Measurements from ENCODE around the gene GNAO1.

The GNAO1 gene

DNA sequence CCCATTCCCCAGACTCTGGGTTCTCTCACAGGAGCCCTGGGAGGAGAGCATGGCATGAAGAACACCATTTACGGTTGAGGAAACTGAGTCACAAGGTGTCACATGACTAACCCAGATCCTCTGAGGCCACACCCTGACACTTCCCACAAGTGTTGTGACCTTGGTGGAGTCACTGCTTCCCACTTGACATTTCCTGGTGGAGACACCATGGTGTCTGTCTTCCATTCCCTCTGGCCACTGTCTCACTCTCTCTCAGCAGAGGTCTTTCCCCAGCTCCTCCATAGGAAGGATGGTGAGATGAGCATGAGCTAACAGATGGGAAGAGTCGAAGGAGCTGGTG is 116.2 kb downstream of the GNAO1 start:
- TF ChIP-seq GABPA (IDR thresholded peaks at IDR 0.05; ENCODE audit: low read depth) (no peak), REST (IDR thresholded peaks at IDR 0.05; ENCODE audit: insufficient replicate concordance, low read depth) (no peak), POLR2AphosphoS5 (IDR thresholded peaks at IDR 0.05; ENCODE audit: low read depth) (no peak), CTCF (IDR thresholded peaks at IDR 0.05; ENCODE audit: insufficient read depth, low read length) (no peak), SPI1 (IDR thresholded peaks at IDR 0.05; ENCODE audit: borderline replicate concordance, low read depth) (no peak)
- H3K27me3 ChIP-seq (ENCODE audit: insufficient read depth, poor library complexity, severe bottlenecking), result no peaks in the 10 kb centered on the region

GRCh38 chr16:56309008-56309407 is 117.7 kb downstream of the GNAO1 start:
- TF ChIP-seq REST (IDR thresholded peaks at IDR 0.05; ENCODE audit: insufficient replicate concordance, low read depth) (no peak), GABPA (IDR thresholded peaks at IDR 0.05; ENCODE audit: low read depth) (no peak), POLR2AphosphoS5 (IDR thresholded peaks at IDR 0.05; ENCODE audit: low read depth) (no peak), CTCF (IDR thresholded peaks at IDR 0.05; ENCODE audit: insufficient read depth, low read length) (no peak), SPI1 (IDR thresholded peaks at IDR 0.05; ENCODE audit: borderline replicate concordance, low read depth) (no peak)
- Histone ChIP-seq H3K27me3 (ENCODE audit: insufficient read depth, poor library complexity, severe bottlenecking) (peaks cover under 1% of the 10 kb centered on the region), H3K27ac (replicated peaks) (no peak overlapping the region), H3K4me3 (replicated peaks; ENCODE audit: insufficient read depth, low read length) (no peak overlapping the region)
- no peak for DNase-seq (ENCODE audit: low read depth in 1 of 2, low spot score in 1 of 2)

More for the DNA sequence above, 116.2 kb downstream of the GNAO1 start:
- Histone ChIP-seq H3K4me3 (replicated peaks; ENCODE audit: insufficient read depth, low read length) (no peak overlapping the region), H3K27ac (replicated peaks) (no peak overlapping the region)
- no peak for DNase-seq (ENCODE audit: low read depth in 1 of 2, low spot score in 1 of 2)

GRCh38 chr16:56310690-56311089 is 119.4 kb downstream of the GNAO1 start:
- DNase-seq (ENCODE audit: low read depth in 1 of 2, low spot score in 1 of 2), result no peak
- TF ChIP-seq REST (IDR thresholded peaks at IDR 0.05; ENCODE audit: insufficient replicate concordance, low read depth) (no peak), GABPA (IDR thresholded peaks at IDR 0.05; ENCODE audit: low read depth) (no peak), POLR2AphosphoS5 (IDR thresholded peaks at IDR 0.05; ENCODE audit: low read depth) (no peak), SPI1 (IDR thresholded peaks at IDR 0.05; ENCODE audit: borderline replicate concordance, low read depth) (no peak), CTCF (IDR thresholded peaks at IDR 0.05; ENCODE audit: insufficient read depth, low read length) (no peak)
- Histone ChIP-seq H3K4me3 (replicated peaks; ENCODE audit: insufficient read depth, low read length) (no peak overlapping the region), H3K27ac (replicated peaks) (no peak overlapping the region), H3K27me3 (ENCODE audit: insufficient read depth, poor library complexity, severe bottlenecking) (peaks cover 3% of the 10 kb centered on the region)
